Stimulated activated CD4-positive, alpha-beta T cell treated with anti-CD3 and anti-CD28 coated beads, Interleukin-12 subunit alpha, Interleukin-12 subunit beta, amount 100 ng/mL, for 48 hours (primary cell): ENCODE data around the gene FEN1.

ENCODE experiments used
- DNase-seq, 3 donors: peaks; one replicate each; pipeline ENCODE4 v3.0.0-alpha.2; 2020; ENCODE audit warnings: low read depth in 2 of 3, low spot score in 1 of 3

FEN1 gene

GRCh38 chr11:61793829-61794204, 1.1 kb downstream of the FEN1 start:
- no peak for DNase-seq

- DNase-seq = no peak
Observed at GRCh38 chr11:61794579-61794978, 1.9 kb downstream of the FEN1 start.

GRCh38 chr11:61795459-61795858, 2.7 kb downstream of the FEN1 start:
- DNase-seq = no peak

GRCh38 chr11:61795876-61796526, 3.3 kb downstream of the FEN1 start:
- DNase-seq = no peak

- DNase-seq = peak in 2 of 3 donors; percentile 41 to 60
Observed at GRCh38 chr11:61797263-61797944, 4.7 kb downstream of the FEN1 start.

- no peak for DNase-seq
Observed at GRCh38 chr11:61799665-61800284, 7.1 kb downstream of the FEN1 start.

- no peak for DNase-seq
Observed at GRCh38 chr11:61800331-61801281, 7.9 kb downstream of the FEN1 start.

- no peak for DNase-seq
Observed at GRCh38 chr11:61802605-61803004, 9.9 kb downstream of the FEN1 start.

- DNase-seq = no peak
Observed at GRCh38 chr11:61803889-61804647, 11.4 kb downstream of the FEN1 start.

GRCh38 chr11:61805146-61805545, 12.4 kb downstream of the FEN1 start:
- DNase-seq = no peak

- DNase-seq = no peak
Observed at GRCh38 chr11:61806785-61807184, 14.1 kb downstream of the FEN1 start.

- DNase-seq = no peak
Observed at GRCh38 chr11:61810671-61811175, 18.0 kb downstream of the FEN1 start.

GRCh38 chr11:61811831-61812230, 19.1 kb downstream of the FEN1 start:
- no peak for DNase-seq

GRCh38 chr11:61812736-61813411, 20.2 kb downstream of the FEN1 start:
- DNase-seq = no peak

- DNase-seq = peak in 1 of 3 donors; percentile 12
Observed at GRCh38 chr11:61814247-61814957, 21.7 kb downstream of the FEN1 start.

- peak in 2 of 3 donors; percentile 21 to 58 for DNase-seq
Observed at GRCh38 chr11:61814958-61815789, 22.5 kb downstream of the FEN1 start.

GRCh38 chr11:61815790-61816735, 23.4 kb downstream of the FEN1 start:
- DNase-seq = peak in 2 of 3 donors; percentile 34 to 38
